NCI-H128 (cell line): ENCODE measurements around the gene NECAB2.

Experiments used
- DNase-seq: peaks from one replicate; lab custom pipeline; 2025; ENCODE audit not compliant: unreplicated experiment; lab: John Stamatoyannopoulos, UW

NECAB2 gene

GRCh38 chr16:84018710-84019109 is 50.7 kb downstream of the NECAB2 start:
- DNase-seq: no peak

GRCh38 chr16:84020353-84020752 is 52.3 kb downstream of the NECAB2 start:
- DNase-seq: no peak

DNA sequence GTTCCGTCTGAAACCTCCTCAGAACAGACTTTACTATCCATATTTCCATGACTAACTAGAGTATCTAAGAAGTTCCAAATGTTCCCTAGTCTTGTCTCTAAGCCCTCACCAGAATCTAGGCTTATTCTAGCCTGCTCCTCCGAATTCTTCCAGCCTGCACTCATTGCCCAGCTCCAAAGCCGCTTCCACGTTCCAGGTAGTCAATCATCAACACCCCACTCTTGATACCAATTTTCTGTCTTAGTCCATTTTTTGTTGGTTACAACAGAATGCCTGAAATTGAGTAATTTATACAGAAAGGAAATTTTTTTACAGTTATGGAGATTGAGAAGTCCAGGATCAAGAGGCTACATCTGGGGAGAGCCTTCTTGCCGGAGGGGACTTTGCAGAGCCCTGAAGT is 53.4 kb downstream of the NECAB2 start:
- no peak for DNase-seq

GRCh38 chr16:84022644-84023043 is 54.6 kb downstream of the NECAB2 start:
- no peak for DNase-seq

DNA sequence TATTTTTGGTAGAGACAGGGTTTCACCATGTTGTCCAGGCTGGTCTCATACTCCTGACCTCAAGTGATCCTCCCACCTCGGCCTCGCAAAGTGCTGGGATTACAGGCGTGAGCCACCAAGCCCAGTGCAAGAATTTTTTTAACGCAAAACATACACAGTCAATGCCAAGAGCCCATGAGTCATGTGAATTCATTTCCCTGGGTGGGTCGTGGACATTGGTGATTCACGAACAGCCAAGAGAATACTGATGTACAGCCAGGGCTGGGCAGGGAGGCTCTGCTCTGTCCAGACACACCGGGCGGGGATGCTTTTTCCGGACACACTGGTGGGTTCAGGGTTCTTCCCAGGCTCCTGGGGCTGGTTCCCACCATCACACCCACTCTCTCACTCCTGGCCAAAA is 56.8 kb downstream of the NECAB2 start:
- no peak for DNase-seq

- no peak for DNase-seq
Measured at GRCh38 chr16:84026606-84027005, 58.6 kb downstream of the NECAB2 start.

DNA sequence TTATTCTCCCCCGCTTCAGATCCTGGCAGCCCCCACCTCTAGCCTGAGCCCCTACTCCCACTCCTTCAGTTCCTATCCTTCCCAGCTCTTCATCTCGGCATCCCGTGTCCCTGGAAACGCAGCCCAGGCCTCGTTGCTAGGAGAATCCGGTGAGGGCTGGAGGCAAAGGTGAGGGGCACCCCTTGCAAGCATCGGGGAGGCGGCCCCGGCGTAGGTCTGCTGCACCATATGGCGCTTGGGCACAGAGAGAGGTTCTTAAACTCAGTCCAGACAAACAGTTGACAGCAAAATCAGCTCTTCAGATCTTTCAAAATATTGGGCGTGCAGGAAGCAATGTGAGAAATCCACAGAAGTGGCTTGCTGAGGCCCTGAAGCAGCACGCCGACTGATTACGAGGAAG is 59.6 kb downstream of the NECAB2 start:
- DNase-seq: no peak

- no peak for DNase-seq
Measured at GRCh38 chr16:84029297-84030047, 61.4 kb downstream of the NECAB2 start.

DNA sequence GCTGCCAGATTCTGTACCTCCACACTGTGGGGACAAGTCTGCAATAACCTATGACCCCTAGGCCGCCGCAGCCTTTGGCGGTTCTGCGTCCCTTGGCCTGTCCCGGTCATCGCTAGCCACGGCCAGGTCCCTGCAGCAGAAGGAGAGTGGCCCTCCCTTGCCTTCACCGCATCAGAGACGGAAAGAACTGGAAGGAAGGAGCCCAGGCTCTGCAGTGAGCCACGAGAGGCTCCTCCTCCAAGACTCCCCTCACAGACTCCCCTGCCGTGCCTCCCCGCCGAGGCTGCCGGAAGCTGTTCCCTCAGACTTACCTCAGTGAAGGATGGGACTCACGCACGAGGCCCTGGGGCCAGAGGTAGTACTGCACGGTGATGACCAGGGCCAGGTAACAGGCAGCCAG is 63.5 kb downstream of the NECAB2 start:
- no peak for DNase-seq

GRCh38 chr16:84032458-84033178 is 64.6 kb downstream of the NECAB2 start:
- peak; percentile 59 for DNase-seq

- DNase-seq: no peak
Measured at GRCh38 chr16:84033251-84034195, 65.5 kb downstream of the NECAB2 start.

- no peak for DNase-seq
Measured at GRCh38 chr16:84034516-84034915, 66.5 kb downstream of the NECAB2 start.

- DNase-seq: no peak
Measured at GRCh38 chr16:84036131-84036530, 68.1 kb downstream of the NECAB2 start.

DNA sequence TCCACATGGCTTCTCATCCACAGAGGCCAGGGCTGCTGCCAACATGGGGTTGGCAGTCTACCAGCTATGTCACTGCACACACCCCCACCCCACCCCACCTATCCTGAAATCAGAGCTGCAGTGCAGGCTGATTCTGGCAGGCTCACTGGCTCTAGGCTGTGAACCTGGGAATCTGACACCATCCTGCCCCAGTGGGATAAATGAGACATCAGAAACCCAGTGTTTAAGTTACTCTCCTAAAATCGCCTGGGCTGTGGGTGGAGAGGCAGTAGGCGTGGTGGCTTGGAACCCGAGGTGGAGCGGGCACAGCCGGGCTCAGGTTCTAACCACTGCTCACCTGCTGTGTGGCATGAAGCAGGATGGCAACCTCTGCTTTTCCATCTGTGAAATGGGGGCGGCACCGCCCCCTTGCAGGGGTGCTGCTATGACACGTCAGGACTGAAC is 69.0 kb downstream of the NECAB2 start:
- DNase-seq: no peak

DNA sequence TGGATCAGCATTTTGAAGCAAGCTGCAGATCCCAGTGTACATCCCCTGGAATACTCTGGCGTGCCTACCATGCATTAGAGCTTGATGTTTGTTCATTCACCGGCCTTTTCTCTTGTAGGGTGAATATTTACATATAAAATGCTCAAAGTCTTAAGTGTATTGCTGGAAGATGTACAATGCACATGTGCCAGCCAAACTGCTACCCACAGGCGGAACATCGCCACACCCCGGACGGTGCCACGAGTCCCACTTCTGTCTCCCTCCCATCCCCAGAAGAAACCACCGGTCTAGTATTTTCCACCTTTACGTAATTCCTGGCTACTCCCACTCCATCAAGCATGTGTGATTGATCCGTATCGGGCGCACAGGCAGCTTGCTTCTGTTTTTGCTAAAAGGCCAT is 70.4 kb downstream of the NECAB2 start:
- no peak for DNase-seq

DNA sequence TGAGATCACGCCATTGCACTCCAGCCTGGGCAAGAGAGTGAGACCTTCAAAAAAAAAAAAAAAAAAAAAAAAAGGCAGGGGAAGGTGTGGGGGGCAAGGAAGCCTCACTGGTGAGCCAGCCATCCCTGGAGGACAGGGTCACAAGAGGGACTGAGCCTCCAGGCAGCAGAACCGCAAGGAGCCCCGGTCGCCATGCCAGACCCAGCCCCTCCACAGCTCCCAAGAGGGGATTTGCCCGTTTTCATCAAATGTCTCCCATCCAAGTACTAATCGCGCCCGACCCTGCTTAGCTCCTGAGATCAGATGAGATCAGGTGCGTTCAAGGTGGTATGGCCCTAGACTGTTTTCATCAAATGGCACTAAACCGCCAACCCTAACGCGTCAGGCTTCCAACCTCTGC is 71.7 kb downstream of the NECAB2 start:
- no peak for DNase-seq

DNA sequence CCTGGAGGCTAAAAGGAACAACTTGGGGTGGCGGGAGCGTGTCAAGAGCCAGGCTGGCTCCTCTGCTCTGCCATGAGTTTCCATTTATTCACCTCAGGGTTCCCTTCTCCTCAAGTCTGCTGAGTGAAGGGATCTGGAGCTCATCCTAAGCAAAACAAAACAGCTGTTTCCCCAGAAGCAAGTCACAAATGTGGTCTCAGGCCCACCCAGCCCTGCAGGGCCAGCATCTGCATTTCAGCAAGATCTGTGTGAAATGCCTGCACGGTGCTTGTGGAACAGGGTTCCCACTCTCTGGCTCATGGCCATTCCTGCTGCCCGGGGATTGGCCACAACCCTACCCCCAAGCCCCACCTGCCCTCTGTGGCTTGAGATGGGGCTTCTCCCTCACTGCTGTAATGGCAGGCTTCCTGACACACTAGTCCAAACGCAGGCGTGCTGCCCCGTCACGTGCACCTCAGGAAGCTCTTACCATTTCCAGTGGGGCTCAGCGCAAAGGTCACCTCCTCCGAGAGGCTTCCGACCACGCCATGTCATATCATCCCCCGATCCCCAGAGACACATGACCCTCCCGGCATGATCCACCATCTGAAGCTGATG is 72.3 kb downstream of the NECAB2 start:
- no peak for DNase-seq

GRCh38 chr16:84040823-84041820 is 73.1 kb downstream of the NECAB2 start:
- DNase-seq: no peak

GRCh38 chr16:84041881-84042280 is 73.8 kb downstream of the NECAB2 start:
- DNase-seq: no peak
